ENCODE measurements around the gene TMEM141.
"Not testable (repeated sequence)": the region's sequence is repeated elsewhere in the genome, so short reads cannot be mapped to it uniquely, and the experiment has no call there.

TMEM141 gene

DNA sequence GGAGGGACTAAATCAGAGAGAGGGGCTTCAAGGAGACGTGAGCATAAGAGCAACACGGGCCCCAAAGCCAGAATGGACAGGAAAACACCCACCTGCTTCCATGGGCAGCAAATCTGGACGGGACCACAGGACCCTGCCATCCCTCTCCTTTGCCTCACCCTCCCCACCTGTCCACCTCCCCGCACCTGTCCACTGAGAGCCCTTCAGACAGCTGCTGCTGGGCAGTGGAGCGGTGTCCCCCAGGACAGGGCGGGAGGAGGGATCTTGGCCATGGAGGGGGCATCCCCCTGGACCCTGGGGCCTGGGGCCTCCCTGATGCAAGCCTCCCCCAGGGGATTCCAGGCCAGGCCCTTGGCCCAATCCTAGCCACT lies 7.5 kb downstream of the TMEM141 start:
- peaks cover 2% of the 10 kb centered on the region for H3K36me3 ChIP-seq (ENCODE audit: insufficient read depth, low read length)
- H3K27me3 ChIP-seq (ENCODE audit: insufficient read depth, low read length) = no peaks in the 10 kb centered on the region
- H3K4me1 ChIP-seq (ENCODE audit: insufficient read depth, low read length) = peaks cover 33% of the 10 kb centered on the region
- H3K9me3 ChIP-seq (ENCODE audit: low read length) = no peaks in the 10 kb centered on the region
- H3K4me3 ChIP-seq (ENCODE audit: low read length) = no peak overlapping the region
- H2AFZ ChIP-seq (ENCODE audit: low read depth, low read length) = no peak overlapping the region

DNA sequence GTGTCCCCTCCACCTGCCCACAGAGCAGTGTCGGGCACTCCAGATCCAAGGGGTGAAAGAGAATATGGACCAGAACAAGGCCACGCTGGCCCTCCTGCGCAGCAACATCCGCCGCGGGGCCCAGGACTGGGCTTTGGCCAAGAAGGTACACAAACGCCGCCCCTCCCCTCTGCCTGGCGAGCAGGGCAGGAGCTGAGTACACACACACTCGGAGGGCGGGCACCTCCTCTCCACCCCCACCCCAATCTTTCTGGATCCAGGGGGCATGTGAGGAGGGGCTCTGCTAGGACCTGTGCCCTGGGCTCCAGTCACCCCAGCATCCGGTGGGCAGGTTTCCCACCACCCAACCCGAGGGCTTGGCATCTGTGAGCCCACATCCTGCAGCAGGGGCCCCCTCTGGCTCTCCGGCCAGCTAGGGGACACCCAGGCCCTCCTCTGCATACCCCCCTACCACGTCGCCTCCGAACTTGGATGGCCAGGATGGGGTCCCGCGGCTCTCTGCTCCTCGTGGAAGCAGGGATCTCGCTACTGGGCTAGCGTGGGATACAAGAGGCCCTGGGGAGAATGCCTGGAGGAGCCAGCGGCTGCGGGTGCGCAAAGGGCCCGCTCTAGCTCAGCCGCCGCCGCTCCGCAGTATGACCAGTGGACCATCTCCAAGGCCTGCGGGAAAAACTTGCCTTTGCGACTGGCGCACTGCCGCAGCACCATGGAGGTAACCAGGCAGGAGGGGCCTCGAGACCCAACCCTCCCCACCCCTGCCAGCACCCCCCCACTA lies 8.1 kb downstream of the TMEM141 start:
- peaks cover 33% of the 10 kb centered on the region for H3K4me1 ChIP-seq (ENCODE audit: insufficient read depth, low read length)
- H3K36me3 ChIP-seq (ENCODE audit: insufficient read depth, low read length) = no peaks in the 10 kb centered on the region
- no peaks in the 10 kb centered on the region for H3K9me3 ChIP-seq (ENCODE audit: low read length)
- no peak overlapping the region for H2AFZ ChIP-seq (ENCODE audit: low read depth, low read length)
- no peak overlapping the region for H3K4me3 ChIP-seq (ENCODE audit: low read length)
- no peaks in the 10 kb centered on the region for H3K27me3 ChIP-seq (ENCODE audit: insufficient read depth, low read length)

DNA sequence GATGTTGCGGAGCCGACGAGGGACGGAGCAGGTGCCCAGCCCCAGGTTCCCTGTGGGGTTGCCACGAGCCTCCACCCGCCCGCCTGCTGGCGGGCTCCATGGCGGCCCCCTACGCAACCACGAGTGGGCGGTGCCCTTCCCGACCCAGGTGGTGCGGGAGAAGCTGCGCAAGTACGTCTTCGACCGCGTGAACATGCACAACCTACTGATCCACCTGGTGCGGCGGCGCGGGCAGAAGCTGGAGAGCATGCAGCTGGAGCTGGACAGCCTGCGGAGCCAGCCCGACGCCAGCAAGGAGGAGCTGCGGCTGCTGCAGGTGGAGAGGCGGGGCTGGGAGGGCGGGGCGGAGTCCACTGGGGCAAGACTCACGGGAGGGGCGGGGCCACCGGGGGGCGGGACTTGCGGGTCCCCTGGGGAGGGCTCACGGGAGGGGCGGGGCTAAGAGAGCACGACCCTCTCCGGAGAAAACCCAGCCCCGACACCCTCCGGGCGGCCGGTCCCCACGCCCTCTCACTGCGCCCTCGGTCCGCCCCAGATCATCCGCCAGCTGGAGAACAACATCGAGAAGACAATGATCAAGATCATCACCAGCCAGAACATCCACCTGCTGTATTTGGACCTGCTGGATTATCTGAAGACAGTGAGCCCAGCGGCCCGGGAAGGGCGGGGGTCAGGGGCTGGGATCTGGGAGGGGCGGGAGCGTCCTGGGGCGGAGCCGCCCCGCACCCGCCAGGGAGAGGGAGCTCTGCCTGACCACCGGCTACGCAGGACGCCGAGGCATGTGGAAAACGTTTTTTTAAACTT lies 8.9 kb downstream of the TMEM141 start:
- Histone ChIP-seq H3K27me3 (ENCODE audit: insufficient read depth, low read length) (no peaks in the 10 kb centered on the region), H3K36me3 (ENCODE audit: insufficient read depth, low read length) (peaks cover 4% of the 10 kb centered on the region), H3K4me3 (ENCODE audit: low read length) (peak overlapping the region; percentile 46), H3K4me1 (ENCODE audit: insufficient read depth, low read length) (peaks cover 33% of the 10 kb centered on the region), H2AFZ (ENCODE audit: low read depth, low read length) (peak overlapping the region; percentile 15), H3K9me3 (ENCODE audit: low read length) (no peaks in the 10 kb centered on the region)

DNA sequence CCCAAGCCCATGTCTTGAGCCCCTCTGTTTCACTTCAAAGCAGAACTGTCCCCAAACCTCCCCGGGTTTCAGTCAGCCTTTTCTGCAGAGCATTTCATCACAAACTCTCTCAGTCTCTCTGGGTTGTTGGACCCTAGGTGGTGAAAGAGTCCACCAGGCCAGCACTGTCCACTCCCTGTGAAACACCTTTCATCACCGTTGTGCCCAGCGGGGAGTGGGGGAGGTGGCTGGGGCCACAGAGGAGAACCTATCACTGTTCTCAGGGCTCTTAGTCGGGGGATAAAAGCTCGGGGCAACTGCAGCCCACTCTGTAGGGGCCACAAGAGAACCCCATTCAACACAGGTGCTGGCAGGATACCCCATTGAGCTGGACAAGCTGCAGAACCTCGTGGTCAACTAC lies 11.2 kb downstream of the TMEM141 start:
- H3K4me1 ChIP-seq (ENCODE audit: insufficient read depth, low read length) = peaks cover 27% of the 10 kb centered on the region
- H3K27me3 ChIP-seq (ENCODE audit: insufficient read depth, low read length) = no peaks in the 10 kb centered on the region
- H3K36me3 ChIP-seq (ENCODE audit: insufficient read depth, low read length) = peaks cover 4% of the 10 kb centered on the region
- H3K9me3 ChIP-seq (ENCODE audit: low read length) = no peaks in the 10 kb centered on the region
- no peak overlapping the region for H3K4me3 ChIP-seq (ENCODE audit: low read length)
- no peak overlapping the region for H2AFZ ChIP-seq (ENCODE audit: low read depth, low read length)

DNA sequence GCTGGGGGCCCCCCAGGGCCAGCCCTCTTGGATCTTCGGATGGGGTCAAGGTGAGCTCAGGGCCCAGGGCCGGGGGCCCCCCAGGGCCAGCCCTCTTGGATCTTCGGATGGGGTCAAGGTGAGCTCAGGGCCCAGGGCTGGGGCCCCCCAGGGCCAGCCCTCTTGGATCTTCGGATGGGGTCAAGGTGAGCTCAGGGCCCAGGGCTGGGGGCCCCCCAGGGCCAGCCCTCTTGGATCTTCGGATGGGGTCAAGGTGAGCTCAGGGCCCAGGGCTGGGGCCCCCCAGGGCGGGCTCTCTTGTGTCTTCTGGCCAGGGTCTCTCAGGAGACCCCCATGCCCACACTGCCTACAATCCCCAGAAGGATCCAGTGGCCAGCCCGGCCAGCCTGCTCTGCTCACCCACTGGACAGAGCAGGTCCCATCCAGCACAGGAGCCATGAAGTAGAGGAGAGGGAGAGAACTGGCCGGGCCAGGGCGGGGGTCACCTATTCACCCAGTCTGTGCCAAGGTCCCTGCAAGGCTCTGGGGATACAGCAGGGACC lies 11.9 kb downstream of the TMEM141 start:
- not testable (repeated sequence) for H2AFZ ChIP-seq (ENCODE audit: low read depth, low read length); H3K4me3 ChIP-seq (ENCODE audit: low read length); H3K27me3 ChIP-seq (ENCODE audit: insufficient read depth, low read length); H3K36me3 ChIP-seq (ENCODE audit: insufficient read depth, low read length); H3K9me3 ChIP-seq (ENCODE audit: low read length)
- H3K4me1 ChIP-seq (ENCODE audit: insufficient read depth, low read length) = peaks cover 27% of the 10 kb centered on the region

DNA sequence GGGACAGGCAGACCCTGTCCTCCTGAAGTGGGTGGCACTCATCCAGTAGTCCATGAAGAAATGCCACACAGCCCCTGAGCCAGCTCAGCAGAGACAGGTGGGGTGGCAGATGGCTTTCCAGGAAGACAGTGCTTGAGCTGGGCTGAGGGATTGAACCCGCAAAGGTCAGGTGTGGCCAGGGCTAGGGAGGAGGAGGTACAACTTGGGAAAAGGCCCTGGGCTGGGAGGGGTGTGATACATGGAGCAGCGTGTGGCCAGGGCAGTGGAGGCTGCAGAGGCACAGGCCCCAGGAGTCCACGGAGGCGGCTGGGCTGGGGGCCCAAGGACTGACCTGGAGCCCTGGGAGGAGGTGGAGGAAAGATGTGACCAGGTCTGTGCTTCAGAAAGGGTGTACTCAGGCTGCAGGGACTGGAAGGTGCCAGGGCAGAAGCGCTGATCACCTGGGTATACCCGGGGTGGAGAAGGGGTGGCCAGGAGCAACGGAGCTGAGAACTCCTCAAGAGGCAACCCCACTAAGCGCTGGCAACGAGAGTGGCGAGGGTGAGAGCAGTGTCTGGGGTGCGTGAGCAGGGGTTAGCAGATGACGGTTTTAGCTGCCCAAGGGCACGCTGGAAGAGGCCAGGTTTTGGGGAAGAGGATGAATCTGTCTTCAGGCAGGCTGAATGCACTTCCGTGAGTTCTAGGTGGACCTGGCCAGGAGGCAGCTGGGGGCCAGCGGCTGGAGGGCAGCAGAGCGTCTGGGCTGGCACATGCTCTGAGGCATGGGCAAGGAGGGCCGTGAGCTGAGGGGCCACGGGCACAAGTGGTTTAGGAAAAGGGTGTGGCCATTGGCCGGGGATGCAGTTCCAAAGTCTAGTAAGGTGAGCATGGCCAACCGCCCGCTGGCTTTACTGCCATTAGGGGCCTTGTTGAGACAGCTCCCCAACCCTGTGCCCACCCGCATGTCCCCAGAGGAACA lies 12.7 kb downstream of the TMEM141 start:
- Histone ChIP-seq H3K4me3 (ENCODE audit: low read length) (no peak overlapping the region), H2AFZ (ENCODE audit: low read depth, low read length) (no peak overlapping the region), H3K36me3 (ENCODE audit: insufficient read depth, low read length) (peaks cover 4% of the 10 kb centered on the region), H3K4me1 (ENCODE audit: insufficient read depth, low read length) (peaks cover 29% of the 10 kb centered on the region), H3K27me3 (ENCODE audit: insufficient read depth, low read length) (no peaks in the 10 kb centered on the region), H3K9me3 (ENCODE audit: low read length) (no peaks in the 10 kb centered on the region)

DNA sequence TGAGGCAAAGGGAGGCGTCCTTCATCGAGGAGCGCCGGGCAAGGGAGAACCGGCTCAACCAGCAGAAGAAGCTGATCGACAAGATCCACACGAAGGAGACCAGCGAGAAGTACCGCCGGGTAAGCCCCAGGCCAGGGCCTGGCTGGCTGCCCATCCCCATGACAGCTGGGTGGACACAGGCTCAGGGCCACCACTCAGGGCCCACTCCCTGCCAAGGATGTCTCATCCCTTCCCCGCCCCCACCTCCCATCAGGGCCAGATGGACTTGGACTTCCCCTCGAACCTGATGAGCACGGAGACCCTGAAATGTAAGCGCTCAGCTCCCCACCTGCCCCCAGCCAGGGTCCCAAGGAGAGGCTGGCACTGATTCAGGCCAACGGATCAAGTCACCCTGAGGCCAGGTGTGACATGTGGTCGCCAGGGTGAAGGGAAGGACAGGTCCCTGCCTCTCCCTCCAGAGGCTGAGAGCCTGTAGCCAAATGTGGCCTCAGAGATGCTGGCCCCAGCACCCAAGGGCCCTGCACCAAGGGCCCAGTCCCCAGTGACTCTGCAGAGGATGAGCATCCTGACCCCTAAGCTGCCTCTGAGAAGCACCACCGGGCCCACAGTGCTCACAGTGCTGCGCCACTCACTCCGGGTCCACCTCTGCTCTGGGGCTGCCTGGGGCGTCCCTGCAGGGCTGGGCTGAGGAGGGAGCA lies 13.5 kb downstream of the TMEM141 start:
- Histone ChIP-seq H3K9me3 (ENCODE audit: low read length) (no peaks in the 10 kb centered on the region), H3K4me3 (ENCODE audit: low read length) (no peak overlapping the region), H3K27me3 (ENCODE audit: insufficient read depth, low read length) (no peaks in the 10 kb centered on the region), H3K36me3 (ENCODE audit: insufficient read depth, low read length) (peaks cover 6% of the 10 kb centered on the region), H2AFZ (ENCODE audit: low read depth, low read length) (no peak overlapping the region), H3K4me1 (ENCODE audit: insufficient read depth, low read length) (peaks cover 36% of the 10 kb centered on the region)

DNA sequence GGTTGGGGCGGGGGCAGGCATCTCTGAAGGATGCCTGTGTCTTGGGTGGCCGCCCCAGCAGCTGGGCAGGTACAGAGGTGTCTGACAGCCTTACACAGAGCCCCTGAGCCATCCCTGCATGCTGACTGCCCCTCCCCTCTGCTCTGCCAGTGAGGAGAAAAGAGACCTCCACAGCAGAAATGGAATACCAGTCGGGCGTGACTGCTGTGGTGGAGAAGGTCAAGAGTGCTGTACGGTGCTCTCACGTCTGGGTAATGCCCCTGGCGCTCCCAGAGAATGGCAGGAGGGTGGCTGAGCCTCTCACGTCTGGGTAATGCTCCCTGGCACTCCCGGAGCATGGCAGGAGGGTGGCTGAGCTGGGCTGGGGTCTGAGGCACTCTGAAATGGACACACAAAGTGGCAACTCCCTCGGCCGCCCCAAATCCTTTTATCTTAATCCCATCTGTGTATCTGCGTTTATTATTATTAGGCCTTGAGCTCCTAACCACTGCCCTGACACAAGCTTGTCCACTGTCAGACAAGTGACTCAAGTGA lies 14.1 kb downstream of the TMEM141 start:
- H3K27me3 ChIP-seq (ENCODE audit: insufficient read depth, low read length) = no peaks in the 10 kb centered on the region
- H3K9me3 ChIP-seq (ENCODE audit: low read length) = no peaks in the 10 kb centered on the region

DNA sequence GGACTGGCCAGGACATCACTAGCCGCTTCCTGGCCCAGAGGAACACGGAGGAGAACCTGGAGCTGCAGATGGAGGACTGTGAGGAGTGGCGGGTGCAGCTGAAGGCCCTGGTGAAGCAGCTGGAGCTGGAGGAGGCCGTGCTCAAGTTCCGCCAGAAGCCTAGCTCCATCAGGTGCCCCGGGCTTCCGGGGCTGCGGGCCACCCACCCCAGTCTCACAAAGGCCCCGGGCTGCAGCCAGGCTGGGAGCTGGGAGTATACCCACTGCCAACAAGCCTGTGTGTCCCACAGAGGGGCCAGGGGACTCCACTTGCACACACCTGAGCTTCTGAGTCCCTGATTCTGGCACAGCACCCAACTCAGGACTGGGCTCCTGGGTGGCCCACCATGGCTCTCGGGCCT lies 14.9 kb downstream of the TMEM141 start:
- Histone ChIP-seq H3K4me3 (ENCODE audit: low read length) (no peak overlapping the region), H3K27me3 (ENCODE audit: insufficient read depth, low read length) (no peaks in the 10 kb centered on the region), H3K9me3 (ENCODE audit: low read length) (no peaks in the 10 kb centered on the region), H2AFZ (ENCODE audit: low read depth, low read length) (no peak overlapping the region), H3K36me3 (ENCODE audit: insufficient read depth, low read length) (peaks cover 18% of the 10 kb centered on the region), H3K4me1 (ENCODE audit: insufficient read depth, low read length) (peaks cover 31% of the 10 kb centered on the region)

More for the DNA sequence above, 14.1 kb downstream of the TMEM141 start:
- H3K36me3 ChIP-seq (ENCODE audit: insufficient read depth, low read length) = peaks cover 12% of the 10 kb centered on the region
- no peak overlapping the region for H3K4me3 ChIP-seq (ENCODE audit: low read length)
- no peak overlapping the region for H2AFZ ChIP-seq (ENCODE audit: low read depth, low read length)
- peaks cover 37% of the 10 kb centered on the region for H3K4me1 ChIP-seq (ENCODE audit: insufficient read depth, low read length)

DNA sequence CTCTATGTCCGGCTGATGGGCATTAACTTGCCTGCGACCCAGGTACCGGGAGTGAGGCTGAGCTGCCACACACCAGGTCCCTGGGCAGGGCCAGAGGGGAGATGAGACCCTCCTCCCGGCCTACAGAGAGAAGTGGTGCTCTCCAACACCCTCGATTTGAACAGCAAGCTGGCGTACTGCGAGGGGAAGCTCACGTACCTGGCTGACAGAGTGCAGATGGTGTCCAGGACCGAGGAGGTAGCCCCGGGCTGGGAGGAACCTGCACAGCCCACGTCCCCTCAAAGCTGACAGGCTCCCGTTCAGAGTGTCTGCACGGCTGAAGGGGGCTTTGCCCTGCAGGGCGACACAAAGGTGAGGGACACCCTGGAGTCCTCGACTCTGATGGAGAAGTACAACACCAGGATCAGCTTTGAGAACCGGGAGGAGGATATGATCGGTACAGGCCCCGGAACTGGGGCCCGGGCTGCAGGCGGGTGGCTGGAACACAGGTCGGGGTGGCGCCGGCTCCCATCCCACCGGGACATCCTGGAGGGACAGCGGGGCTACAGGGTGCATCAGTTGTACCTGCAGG lies 15.6 kb downstream of the TMEM141 start:
- Histone ChIP-seq H3K4me1 (ENCODE audit: insufficient read depth, low read length) (peaks cover 27% of the 10 kb centered on the region), H3K4me3 (ENCODE audit: low read length) (peak overlapping the region; percentile 97), H2AFZ (ENCODE audit: low read depth, low read length) (peak overlapping the region; percentile 76), H3K9me3 (ENCODE audit: low read length) (no peaks in the 10 kb centered on the region), H3K36me3 (ENCODE audit: insufficient read depth, low read length) (peaks cover 24% of the 10 kb centered on the region), H3K27me3 (ENCODE audit: insufficient read depth, low read length) (no peaks in the 10 kb centered on the region)

DNA sequence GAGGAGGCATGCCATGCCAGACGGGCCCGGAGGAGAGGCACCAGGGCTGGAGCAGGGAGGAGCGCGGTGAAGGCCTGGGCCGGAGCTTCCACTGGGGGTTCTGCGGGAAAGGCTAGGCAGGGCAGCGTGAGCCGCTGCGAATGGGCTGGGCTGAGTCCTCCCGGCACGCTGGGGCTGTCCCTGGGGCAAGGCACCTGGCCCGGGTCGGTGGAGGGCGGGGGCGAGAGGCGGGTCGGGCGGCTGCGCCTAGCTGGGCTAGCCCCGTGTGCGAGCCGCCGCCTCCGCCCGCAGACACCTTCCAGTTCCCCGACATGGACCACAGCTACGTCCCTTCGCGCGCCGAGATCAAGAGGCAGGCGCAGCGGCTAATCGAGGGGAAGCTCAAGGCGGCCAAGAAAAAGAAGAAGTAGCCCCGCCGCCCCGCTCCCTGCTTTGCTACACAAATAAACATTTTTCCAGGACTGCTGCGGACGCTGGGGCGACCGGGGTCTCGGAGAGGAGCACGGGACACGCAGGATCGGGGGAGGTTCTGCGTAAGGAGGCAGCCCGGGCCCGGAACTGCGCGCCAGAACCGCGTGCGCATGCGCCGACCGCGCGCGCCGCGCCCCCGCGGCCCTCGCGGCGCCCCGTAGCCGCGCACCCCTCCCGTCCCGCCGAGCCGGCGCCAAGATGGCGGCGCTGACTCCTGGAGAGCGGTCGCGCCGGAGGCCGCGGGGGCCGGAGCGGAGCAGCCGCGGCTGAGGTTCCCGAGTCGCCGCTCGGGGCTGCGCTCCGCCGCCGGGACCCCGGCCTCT lies 16.3 kb downstream of the TMEM141 start, which contains the start of gene RABL6:
TSS of gene RABL6 (plus strand) at position 668 of the 794 bp plus-strand sequence. CDS start 249 bp downstream, outside the sequence.
- Histone ChIP-seq H3K27me3 (ENCODE audit: insufficient read depth, low read length) (no peaks in the 10 kb centered on the region), H2AFZ (ENCODE audit: low read depth, low read length) (peak within 1 kb of the TSS; percentile 76), H3K4me3 (ENCODE audit: low read length) (peak within 1 kb of the TSS; percentile 97), H3K4me1 (ENCODE audit: insufficient read depth, low read length) (peaks cover 27% of the 10 kb centered on the region), H3K36me3 (ENCODE audit: insufficient read depth, low read length) (peaks cover 26% of the 10 kb centered on the region), H3K9me3 (ENCODE audit: low read length) (no peaks in the 10 kb centered on the region)

Data from neuron (in vitro differentiated cells).